Dendritic cell treated with granulocyte-macrophage colony-stimulating factor and Interleukin-4, amounts not matched to agents 40 ng/mL and 50 ng/mL, for 4 days (primary cell): ENCODE results near the gene TEP1.

Source experiments
- H3K27ac Mint-ChIP-seq: one replicate; pipeline ENCODE4 v1.8.0; 2022; ENCODE audit warnings: mild to moderate bottlenecking, mixed read lengths
- H3K27me3 Mint-ChIP-seq: one replicate; pipeline ENCODE4 v1.8.0; 2022; ENCODE audit warnings: mild to moderate bottlenecking, mixed read lengths
- H3K36me3 Mint-ChIP-seq: one replicate; pipeline ENCODE4 v1.8.0; 2022; ENCODE audit warnings: low read depth, mixed read lengths
- H3K4me1 Mint-ChIP-seq: one replicate; pipeline ENCODE4 v1.8.0; 2022; ENCODE audit warnings: low read depth, mixed read lengths
- H3K4me3 Mint-ChIP-seq: one replicate; pipeline ENCODE4 v1.8.0; 2022; ENCODE audit warnings: mild to moderate bottlenecking, moderate library complexity, mixed read lengths
- H3K9me3 Mint-ChIP-seq: one replicate; pipeline ENCODE4 v1.8.0; 2022; ENCODE audit warnings: mixed read lengths
- intact Hi-C: fragments of 100-400 bp; cut with micrococcal nuclease; formaldehyde crosslinking; loops from one replicate; pipeline ENCODE4 v1.15.0; 2022

Gene TEP1

GRCh38 chr14:20440882-20441281 lies 27.6 kb upstream of the TEP1 start:
- Mint-ChIP-seq H3K4me1 (peaks cover 69% of the 10 kb centered on the region), H3K27me3 (no peaks in the 10 kb centered on the region), H3K4me3 (no peak overlapping the region), H3K36me3 (peaks cover 6% of the 10 kb centered on the region), H3K9me3 (peaks cover 10% of the 10 kb centered on the region), H3K27ac (no peak overlapping the region)
- intact Hi-C loops, result no loop called here

- Mint-ChIP-seq H3K27ac (no peak overlapping the region), H3K9me3 (peaks cover 10% of the 10 kb centered on the region), H3K4me1 (peaks cover 73% of the 10 kb centered on the region), H3K36me3 (peaks cover 6% of the 10 kb centered on the region), H3K27me3 (peaks cover 2% of the 10 kb centered on the region), H3K4me3 (no peak overlapping the region)
- intact Hi-C loops, result no loop called here
These were observed 27.2 kb upstream of the TEP1 start for GRCh38 chr14:20440465-20440864.

DNA sequence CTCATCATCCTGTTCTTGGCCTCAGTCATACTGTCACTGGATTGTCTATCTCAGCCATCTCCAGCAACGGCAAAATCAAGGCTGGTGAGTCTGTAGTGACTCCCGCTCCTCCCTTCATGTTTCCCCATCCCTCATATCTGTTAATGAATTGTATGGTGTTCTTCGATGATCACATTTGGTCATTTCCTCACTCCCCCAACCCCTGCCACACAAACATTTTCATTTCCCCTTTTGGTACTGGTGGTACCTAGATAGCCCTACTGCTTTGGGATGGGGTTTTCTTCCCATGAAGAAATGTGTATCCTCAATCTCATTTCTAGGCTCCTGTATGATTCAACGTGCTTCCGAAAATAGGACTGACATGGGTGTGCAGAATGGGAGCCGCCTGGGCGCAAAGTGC lies 25.4 kb upstream of the TEP1 start:
- intact Hi-C loops, result no loop called here
- Mint-ChIP-seq H3K4me1 (peaks cover 77% of the 10 kb centered on the region), H3K4me3 (no peak overlapping the region), H3K9me3 (peaks cover 10% of the 10 kb centered on the region), H3K27me3 (peaks cover 5% of the 10 kb centered on the region), H3K27ac (no peak overlapping the region), H3K36me3 (peaks cover 6% of the 10 kb centered on the region)

- Mint-ChIP-seq H3K4me3 (no peak overlapping the region), H3K4me1 (peaks cover 61% of the 10 kb centered on the region), H3K36me3 (no peaks in the 10 kb centered on the region), H3K27ac (peak overlapping the region; percentile 60), H3K27me3 (peaks cover 5% of the 10 kb centered on the region), H3K9me3 (peaks cover 10% of the 10 kb centered on the region)
- intact Hi-C loops, result no loop called here
These were observed 23.1 kb upstream of the TEP1 start for GRCh38 chr14:20436363-20436755.

- H3K27ac Mint-ChIP-seq, result peak within 1 kb of the TSS; percentile 60
- intact Hi-C loops, result no loop called here
- no peak within 1 kb of the TSS for H3K4me3 Mint-ChIP-seq
- peaks cover 5% of the 10 kb centered on the region for H3K27me3 Mint-ChIP-seq
- H3K36me3 Mint-ChIP-seq, result no peaks in the 10 kb centered on the region
- H3K4me1 Mint-ChIP-seq, result peaks cover 59% of the 10 kb centered on the region
- H3K9me3 Mint-ChIP-seq, result peaks cover 10% of the 10 kb centered on the region
These were observed 22.5 kb upstream of the TEP1 start, which contains the start of gene KLHL33 for GRCh38 chr14:20435582-20436362. KLHL33 (minus strand) TSS chr14:20436166; CDS start chr14:20435811, 355 bp downstream.

DNA sequence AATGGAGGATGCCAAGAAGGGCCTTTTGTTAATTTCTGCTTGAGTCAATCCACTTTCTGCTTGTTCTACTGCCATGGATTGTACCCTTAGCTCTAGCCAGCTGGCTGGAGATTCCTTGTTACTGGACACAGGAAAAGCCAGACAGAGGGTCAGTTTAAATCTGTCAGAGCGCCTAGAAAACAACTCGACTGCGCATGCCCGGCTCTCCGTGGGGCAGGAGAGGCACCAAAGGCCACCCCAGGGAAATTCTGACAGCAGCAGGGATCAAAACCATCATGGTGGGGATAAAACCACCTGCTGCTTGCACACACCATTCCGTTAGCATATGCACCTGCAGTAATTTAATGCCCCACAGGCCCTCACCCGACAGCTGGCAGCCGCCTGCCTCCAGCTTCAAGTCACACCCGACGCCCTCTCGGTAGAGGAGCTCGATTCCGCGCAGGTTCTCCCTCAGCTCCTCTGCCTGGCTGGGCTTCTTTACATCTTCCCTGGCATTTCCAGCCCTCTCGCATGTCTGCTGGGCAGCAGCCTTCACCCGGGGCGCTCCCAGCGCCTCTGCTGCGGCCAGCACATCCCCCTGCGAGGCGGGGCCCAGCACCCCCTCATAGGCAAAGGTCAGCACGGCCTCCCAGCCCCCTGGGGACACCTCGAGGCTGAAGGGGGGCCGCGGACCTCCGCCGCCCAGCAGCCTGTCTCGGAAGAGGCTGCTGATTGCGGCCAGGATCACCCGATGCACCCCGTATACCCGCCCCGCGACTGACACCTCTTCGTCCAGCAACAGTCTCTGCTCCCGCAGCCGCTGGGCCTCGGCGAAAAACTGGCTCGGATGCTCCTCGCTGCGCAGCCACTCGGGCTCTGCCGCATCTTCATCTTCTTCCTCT lies 21.6 kb upstream of the TEP1 start:
- H3K4me3 Mint-ChIP-seq, result no peak overlapping the region
- H3K36me3 Mint-ChIP-seq, result no peaks in the 10 kb centered on the region
- intact Hi-C loops, result no loop called here
- peaks cover 5% of the 10 kb centered on the region for H3K27me3 Mint-ChIP-seq
- H3K27ac Mint-ChIP-seq, result peak overlapping the region; percentile 60
- H3K4me1 Mint-ChIP-seq, result peaks cover 59% of the 10 kb centered on the region
- peaks cover 10% of the 10 kb centered on the region for H3K9me3 Mint-ChIP-seq

DNA sequence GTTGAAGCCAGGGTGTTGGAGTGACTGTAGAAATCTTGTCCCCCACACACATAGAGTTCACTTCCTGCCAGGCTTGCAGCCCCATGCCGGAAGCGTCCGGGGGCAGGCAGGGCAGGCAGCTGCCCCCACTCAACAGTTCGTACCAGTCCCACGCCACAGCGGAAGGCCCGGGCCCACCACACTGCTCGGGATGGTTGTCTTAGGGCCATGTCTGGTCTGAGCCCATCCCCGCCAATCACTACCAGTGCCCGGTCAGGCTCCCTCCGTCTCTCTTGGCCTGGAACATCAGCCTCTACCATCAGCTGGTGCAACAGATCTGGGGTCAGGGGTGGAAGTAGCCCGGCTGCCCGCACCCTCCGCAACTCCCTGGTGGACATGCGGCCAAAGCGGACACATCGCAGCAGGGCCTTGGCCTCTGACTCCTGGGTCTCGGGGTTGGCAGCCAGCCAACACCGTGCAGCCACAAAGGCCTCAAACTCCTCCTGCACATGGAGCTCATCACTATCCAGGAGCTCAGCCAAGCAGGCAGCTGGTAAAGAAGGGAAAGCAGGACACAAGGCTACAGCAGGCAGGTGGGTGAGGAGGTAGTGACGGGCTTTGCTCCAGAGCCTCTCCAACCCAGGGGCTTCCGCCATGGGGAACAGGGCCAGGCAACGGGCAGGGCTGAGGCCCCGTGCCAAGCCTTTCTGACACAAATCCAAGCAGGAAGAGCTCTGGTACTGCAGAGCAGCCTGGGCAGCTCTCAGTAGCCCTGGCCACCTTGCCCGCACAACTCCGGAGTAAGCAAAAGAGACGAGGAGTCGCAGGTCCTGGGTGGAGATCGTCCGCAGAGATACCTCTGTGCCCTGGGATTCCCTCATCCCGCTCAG lies 16.7 kb upstream of the TEP1 start:
- intact Hi-C loops, result no loop called here
- Mint-ChIP-seq H3K27ac (peak overlapping the region; percentile 81), H3K9me3 (no peaks in the 10 kb centered on the region), H3K4me1 (peaks cover 48% of the 10 kb centered on the region), H3K4me3 (no peak overlapping the region), H3K27me3 (no peaks in the 10 kb centered on the region), H3K36me3 (no peaks in the 10 kb centered on the region)

- Mint-ChIP-seq H3K4me1 (peaks cover 55% of the 10 kb centered on the region), H3K4me3 (no peak overlapping the region), H3K27me3 (no peaks in the 10 kb centered on the region), H3K27ac (peak overlapping the region; percentile 81), H3K9me3 (no peaks in the 10 kb centered on the region), H3K36me3 (no peaks in the 10 kb centered on the region)
- intact Hi-C loops, result no loop called here
These were observed 15.5 kb upstream of the TEP1 start for GRCh38 chr14:20428802-20429201.

DNA sequence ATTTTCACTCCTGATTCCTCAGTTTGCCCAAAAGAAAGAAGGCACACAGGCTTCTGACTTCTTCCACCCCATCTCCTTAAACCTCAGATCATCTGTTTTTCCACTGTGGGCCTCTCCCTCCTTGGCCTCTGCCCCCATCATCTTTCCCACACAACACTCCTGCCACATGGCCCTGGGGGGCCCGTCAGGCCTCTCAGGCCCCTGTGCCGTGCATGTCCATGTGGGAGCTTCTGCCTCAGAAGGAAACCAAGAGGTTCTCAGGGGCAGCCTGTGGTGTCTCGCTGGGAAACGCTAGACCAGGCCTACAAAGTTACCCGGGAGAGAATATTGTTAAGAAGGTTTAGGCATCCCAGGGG lies 14.7 kb upstream of the TEP1 start:
- Mint-ChIP-seq H3K27me3 (no peaks in the 10 kb centered on the region), H3K27ac (peak overlapping the region; percentile 81), H3K9me3 (no peaks in the 10 kb centered on the region), H3K4me1 (peaks cover 55% of the 10 kb centered on the region), H3K4me3 (peak overlapping the region; percentile 63), H3K36me3 (no peaks in the 10 kb centered on the region)
- intact Hi-C loops, result no loop called here

- H3K4me3 Mint-ChIP-seq, result peak overlapping the region; percentile 63
- H3K36me3 Mint-ChIP-seq, result no peaks in the 10 kb centered on the region
- peaks cover 55% of the 10 kb centered on the region for H3K4me1 Mint-ChIP-seq
- no peaks in the 10 kb centered on the region for H3K27me3 Mint-ChIP-seq
- H3K9me3 Mint-ChIP-seq, result no peaks in the 10 kb centered on the region
- H3K27ac Mint-ChIP-seq, result peak overlapping the region; percentile 81
- intact Hi-C loops, result no loop called here
These were observed 14.1 kb upstream of the TEP1 start for GRCh38 chr14:20427231-20428009.

GRCh38 chr14:20424851-20425250 lies 11.6 kb upstream of the TEP1 start:
- Mint-ChIP-seq H3K27ac (no peak overlapping the region), H3K4me1 (peaks cover 45% of the 10 kb centered on the region), H3K27me3 (no peaks in the 10 kb centered on the region), H3K9me3 (no peaks in the 10 kb centered on the region), H3K36me3 (no peaks in the 10 kb centered on the region), H3K4me3 (no peak overlapping the region)
- intact Hi-C loops, result no loop called here

GRCh38 chr14:20422886-20423285 lies 9.6 kb upstream of the TEP1 start:
- H3K27me3 Mint-ChIP-seq, result no peaks in the 10 kb centered on the region
- H3K9me3 Mint-ChIP-seq, result no peaks in the 10 kb centered on the region
- intact Hi-C loops, result no loop called here
- H3K4me1 Mint-ChIP-seq, result peaks cover 43% of the 10 kb centered on the region
- H3K36me3 Mint-ChIP-seq, result no peaks in the 10 kb centered on the region
- H3K27ac Mint-ChIP-seq, result no peak overlapping the region
- no peak overlapping the region for H3K4me3 Mint-ChIP-seq

GRCh38 chr14:20421267-20421666 lies 8.0 kb upstream of the TEP1 start:
- Mint-ChIP-seq H3K36me3 (no peaks in the 10 kb centered on the region), H3K9me3 (no peaks in the 10 kb centered on the region), H3K27me3 (no peaks in the 10 kb centered on the region), H3K4me1 (peaks cover 37% of the 10 kb centered on the region), H3K4me3 (no peak overlapping the region), H3K27ac (no peak overlapping the region)
- intact Hi-C loops, result no loop called here
